HL-60 (cell line): ENCODE results near the gene DBP.

Experiments used
- DNase-seq, 2 experiments: peaks; one replicate each; pipeline ENCODE4 v3.0.0-alpha.2; 2010 to 2020; ENCODE audit warnings: low read depth in 1 of 2, low spot score in 1 of 2
- H3K27ac ChIP-seq: fragments of 250-450 bp; sonication (Bioruptor Pico); replicated peaks from 2 replicates; pipeline ENCODE4 v1.5.1; 2020; ENCODE audit warnings: mild to moderate bottlenecking, moderate library complexity
- H3K27me3 ChIP-seq: fragments of 250-450 bp; sonication (Bioruptor Pico); 2 replicates; pipeline ENCODE4 v1.5.1; 2021; ENCODE audit warnings: mild to moderate bottlenecking, moderate library complexity; ENCODE audit not compliant: insufficient read depth, poor library complexity, severe bottlenecking
- H3K4me3 ChIP-seq: replicated peaks from 2 replicates; pipeline ENCODE4 v1.5.1; 2011; ENCODE audit warnings: mild to moderate bottlenecking, control low read depth, low read length; ENCODE audit not compliant: insufficient read depth
- GABPA ChIP-seq: IDR thresholded peaks from 2 replicates; pipeline ENCODE4 v1.6.1; 2012; ENCODE audit warnings: low read depth
- POLR2AphosphoS5 ChIP-seq: IDR thresholded peaks from 2 replicates; pipeline ENCODE4 v1.6.1; 2012; ENCODE audit warnings: low read depth
- SPI1 ChIP-seq: IDR thresholded peaks from 2 replicates; pipeline ENCODE4 v1.6.1; 2012; ENCODE audit warnings: low read depth, mild to moderate bottlenecking, borderline replicate concordance
- TF ChIP-seq, protein P1 (sequence below): IDR thresholded peaks from 2 replicates; pipeline ENCODE4 v1.6.1; 2012; ENCODE audit warnings: low read depth; ENCODE audit not compliant: insufficient replicate concordance
- TF ChIP-seq, protein P2 (sequence below): IDR thresholded peaks from one replicate; pipeline ENCODE4 v1.5.1; 2011; ENCODE audit warnings: low read length, control low read depth, inconsistent platforms; ENCODE audit not compliant: insufficient read depth

Gene DBP

DNA sequence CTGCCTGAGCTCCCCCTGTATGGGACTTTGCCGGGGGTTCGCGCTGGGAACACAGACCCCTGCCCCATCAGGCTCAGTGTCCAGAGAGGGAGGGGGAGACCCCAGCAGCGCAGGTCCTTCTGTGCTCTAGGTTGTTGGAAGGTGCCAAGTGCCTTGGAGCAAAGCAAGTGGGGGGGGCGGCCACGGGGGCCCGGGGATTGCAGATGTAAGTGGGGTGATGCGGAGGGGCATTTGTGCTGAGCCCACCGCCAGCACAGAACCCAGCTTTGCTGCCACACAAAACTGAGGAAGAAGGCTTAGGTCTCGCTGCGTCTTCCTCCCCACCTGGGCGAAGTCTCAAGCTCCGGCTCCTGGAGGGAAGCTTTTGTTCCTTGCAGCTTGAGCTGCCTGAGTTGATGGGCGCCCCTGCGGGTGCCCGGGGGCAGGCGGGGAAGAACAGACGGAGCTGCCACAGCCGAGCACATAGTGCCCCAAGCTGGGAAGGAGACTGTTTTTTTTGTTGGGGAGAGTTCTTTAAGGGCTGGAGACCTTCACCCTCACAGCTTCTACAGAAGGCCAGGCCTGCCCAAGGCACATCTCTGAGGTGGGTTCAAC is 37.1 kb upstream of the DBP start:
- no peak for DNase-seq
- no peaks in the 10 kb centered on the region for H3K27me3 ChIP-seq
- TF ChIP-seq POLR2AphosphoS5 (no peak), GABPA (no peak)
- TF ChIP-seq, protein P1, sequence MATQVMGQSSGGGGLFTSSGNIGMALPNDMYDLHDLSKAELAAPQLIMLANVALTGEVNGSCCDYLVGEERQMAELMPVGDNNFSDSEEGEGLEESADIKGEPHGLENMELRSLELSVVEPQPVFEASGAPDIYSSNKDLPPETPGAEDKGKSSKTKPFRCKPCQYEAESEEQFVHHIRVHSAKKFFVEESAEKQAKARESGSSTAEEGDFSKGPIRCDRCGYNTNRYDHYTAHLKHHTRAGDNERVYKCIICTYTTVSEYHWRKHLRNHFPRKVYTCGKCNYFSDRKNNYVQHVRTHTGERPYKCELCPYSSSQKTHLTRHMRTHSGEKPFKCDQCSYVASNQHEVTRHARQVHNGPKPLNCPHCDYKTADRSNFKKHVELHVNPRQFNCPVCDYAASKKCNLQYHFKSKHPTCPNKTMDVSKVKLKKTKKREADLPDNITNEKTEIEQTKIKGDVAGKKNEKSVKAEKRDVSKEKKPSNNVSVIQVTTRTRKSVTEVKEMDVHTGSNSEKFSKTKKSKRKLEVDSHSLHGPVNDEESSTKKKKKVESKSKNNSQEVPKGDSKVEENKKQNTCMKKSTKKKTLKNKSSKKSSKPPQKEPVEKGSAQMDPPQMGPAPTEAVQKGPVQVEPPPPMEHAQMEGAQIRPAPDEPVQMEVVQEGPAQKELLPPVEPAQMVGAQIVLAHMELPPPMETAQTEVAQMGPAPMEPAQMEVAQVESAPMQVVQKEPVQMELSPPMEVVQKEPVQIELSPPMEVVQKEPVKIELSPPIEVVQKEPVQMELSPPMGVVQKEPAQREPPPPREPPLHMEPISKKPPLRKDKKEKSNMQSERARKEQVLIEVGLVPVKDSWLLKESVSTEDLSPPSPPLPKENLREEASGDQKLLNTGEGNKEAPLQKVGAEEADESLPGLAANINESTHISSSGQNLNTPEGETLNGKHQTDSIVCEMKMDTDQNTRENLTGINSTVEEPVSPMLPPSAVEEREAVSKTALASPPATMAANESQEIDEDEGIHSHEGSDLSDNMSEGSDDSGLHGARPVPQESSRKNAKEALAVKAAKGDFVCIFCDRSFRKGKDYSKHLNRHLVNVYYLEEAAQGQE, result no peak

DNA sequence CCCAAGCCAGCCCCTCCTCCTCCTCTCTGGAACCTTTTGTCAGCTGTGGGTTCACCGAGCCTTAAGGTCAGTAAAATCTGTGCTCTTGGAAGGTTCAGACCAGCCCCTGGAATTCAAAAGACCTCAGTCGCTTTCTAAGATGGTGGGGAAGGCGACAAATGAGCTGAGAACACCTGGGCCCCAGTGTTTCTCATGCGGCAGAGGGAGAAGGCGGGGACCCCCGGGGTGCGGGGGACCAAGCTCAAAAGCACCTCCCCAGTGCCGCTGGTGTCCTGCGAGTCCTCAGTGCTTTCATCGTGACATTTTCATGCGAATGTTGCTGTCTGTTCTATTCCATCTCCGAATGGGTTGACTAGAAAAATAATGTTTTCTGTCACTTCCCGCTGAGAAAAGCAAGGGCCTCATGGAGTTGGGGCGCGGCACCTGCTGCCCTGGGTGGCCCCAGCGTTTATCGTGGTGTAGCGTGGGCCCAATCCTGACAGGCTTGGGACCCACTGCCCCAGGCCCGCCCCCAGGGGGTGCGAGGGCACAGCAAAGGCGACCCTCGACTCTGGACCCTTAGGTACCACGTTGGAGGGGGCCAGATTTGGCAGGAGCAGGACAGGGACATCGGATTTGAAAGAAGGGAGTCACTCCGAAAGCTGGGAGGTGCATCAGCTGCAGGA is 36.4 kb upstream of the DBP start:
- Histone ChIP-seq H3K27ac (no peak overlapping the region), H3K4me3 (no peak overlapping the region), H3K27me3 (no peaks in the 10 kb centered on the region)
- TF ChIP-seq POLR2AphosphoS5, result no peak
- TF ChIP-seq, protein P1, result no peak
- TF ChIP-seq, protein P2, sequence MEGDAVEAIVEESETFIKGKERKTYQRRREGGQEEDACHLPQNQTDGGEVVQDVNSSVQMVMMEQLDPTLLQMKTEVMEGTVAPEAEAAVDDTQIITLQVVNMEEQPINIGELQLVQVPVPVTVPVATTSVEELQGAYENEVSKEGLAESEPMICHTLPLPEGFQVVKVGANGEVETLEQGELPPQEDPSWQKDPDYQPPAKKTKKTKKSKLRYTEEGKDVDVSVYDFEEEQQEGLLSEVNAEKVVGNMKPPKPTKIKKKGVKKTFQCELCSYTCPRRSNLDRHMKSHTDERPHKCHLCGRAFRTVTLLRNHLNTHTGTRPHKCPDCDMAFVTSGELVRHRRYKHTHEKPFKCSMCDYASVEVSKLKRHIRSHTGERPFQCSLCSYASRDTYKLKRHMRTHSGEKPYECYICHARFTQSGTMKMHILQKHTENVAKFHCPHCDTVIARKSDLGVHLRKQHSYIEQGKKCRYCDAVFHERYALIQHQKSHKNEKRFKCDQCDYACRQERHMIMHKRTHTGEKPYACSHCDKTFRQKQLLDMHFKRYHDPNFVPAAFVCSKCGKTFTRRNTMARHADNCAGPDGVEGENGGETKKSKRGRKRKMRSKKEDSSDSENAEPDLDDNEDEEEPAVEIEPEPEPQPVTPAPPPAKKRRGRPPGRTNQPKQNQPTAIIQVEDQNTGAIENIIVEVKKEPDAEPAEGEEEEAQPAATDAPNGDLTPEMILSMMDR, result no peak
- no peak for DNase-seq

More for the DNA sequence above, 37.1 kb upstream of the DBP start:
- Histone ChIP-seq H3K27ac (no peak overlapping the region), H3K4me3 (no peak overlapping the region)

DNA sequence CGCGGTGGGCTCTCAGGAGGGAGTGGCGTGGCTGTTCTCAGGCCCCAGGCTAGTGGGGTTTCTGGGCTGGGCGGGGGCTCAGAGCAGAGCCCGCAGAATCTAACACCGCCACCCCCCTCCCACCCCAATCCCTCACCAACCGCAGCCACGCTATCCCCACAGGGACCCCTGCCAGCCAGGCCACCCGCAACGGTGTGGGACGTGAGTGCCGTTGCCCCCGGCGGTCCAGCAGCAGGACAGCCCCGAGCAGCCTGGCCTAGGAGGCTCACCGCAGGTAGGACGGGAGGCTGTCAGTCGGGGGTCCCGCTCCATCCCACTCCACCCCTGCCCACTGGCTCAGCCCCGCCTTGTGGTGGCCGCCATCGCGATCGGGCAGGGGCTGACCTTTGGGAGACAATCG is 35.8 kb upstream of the DBP start, which contains the start of gene NTN5:
Gene NTN5, minus strand, starts transcription at position 24 of the 400 bp plus-strand sequence. CDS start 2,031 bp downstream, outside the sequence.
- Histone ChIP-seq H3K27me3 (no peaks in the 10 kb centered on the region), H3K27ac (no peak within 1 kb of the TSS), H3K4me3 (no peak within 1 kb of the TSS)
- TF ChIP-seq, protein P2, result no peak
- TF ChIP-seq, protein P1, result no peak
- TF ChIP-seq SPI1, result no peak
- no peak for DNase-seq
